BLaER1 (cell line): Measurements from ENCODE around the gene TMTC2.

ENCODE experiments used
- H3K27ac ChIP-seq: shearing (Covaris generic); formaldehyde crosslinking; 2 replicates; pipeline ENCODE4 v1.8.1; 2022
- H3K27me3 ChIP-seq: shearing (Covaris generic); formaldehyde crosslinking; 2 replicates; pipeline ENCODE4 v1.8.1; 2022
- H3K36me3 ChIP-seq: shearing (Covaris generic); formaldehyde crosslinking; 2 replicates; pipeline ENCODE4 v1.8.1; 2022
- H3K4me1 ChIP-seq: shearing (Covaris generic); formaldehyde crosslinking; 2 replicates; pipeline ENCODE4 v1.8.1; 2022
- H3K4me2 ChIP-seq: shearing (Covaris generic); formaldehyde crosslinking; 2 replicates; pipeline ENCODE4 v1.8.1; 2022
- H3K4me3 ChIP-seq: shearing (Covaris generic); formaldehyde crosslinking; 2 replicates; pipeline ENCODE4 v1.8.1; 2022
- H3K9ac ChIP-seq: shearing (Covaris generic); formaldehyde crosslinking; 2 replicates; pipeline ENCODE4 v1.8.1; 2022
- H3K9me3 ChIP-seq: shearing (Covaris generic); formaldehyde crosslinking; 2 replicates; pipeline ENCODE4 v1.8.1; 2022
- H4K20me1 ChIP-seq: shearing (Covaris generic); formaldehyde crosslinking; 2 replicates; pipeline ENCODE4 v1.8.1; 2022
- Cebpa-rat ChIP-seq: shearing (Covaris generic); IDR thresholded peaks from 2 replicates; pipeline ENCODE4 v1.8.1; 2022

TMTC2 gene

GRCh38 chr12:82695531-82695930, 8.8 kb downstream of the TMTC2 start:
- Histone ChIP-seq H3K4me2 (no peak overlapping the region), H3K36me3 (no peaks in the 10 kb centered on the region), H3K9ac (no peak overlapping the region), H3K27ac (no peak overlapping the region), H3K9me3 (no peaks in the 10 kb centered on the region), H3K27me3 (no peaks in the 10 kb centered on the region), H3K4me3 (no peak overlapping the region), H4K20me1 (no peaks in the 10 kb centered on the region), H3K4me1 (no peaks in the 10 kb centered on the region)
- no peak for TF ChIP-seq Cebpa-rat

DNA sequence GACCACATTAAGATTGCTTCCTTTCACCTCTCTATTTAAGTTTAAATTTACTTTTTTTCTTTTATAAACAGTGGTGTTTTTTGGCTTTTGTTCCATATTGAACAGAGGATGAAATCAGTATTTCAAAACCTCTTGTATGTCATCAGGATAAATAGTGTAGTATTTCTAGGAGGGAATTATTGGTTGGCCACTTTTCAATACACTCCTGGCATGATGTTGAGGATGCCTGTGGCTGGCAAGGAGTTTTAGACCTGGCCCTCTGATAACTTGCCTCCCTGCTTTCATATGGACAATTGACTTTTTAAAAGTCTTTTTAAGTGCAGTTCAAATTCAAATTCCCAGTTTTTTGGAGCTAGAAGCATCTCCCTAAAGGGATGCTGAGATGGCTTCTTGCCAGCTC, 9.8 kb downstream of the TMTC2 start:
- H3K4me3 ChIP-seq: no peak overlapping the region
- no peaks in the 10 kb centered on the region for H3K27me3 ChIP-seq
- H4K20me1 ChIP-seq: no peaks in the 10 kb centered on the region
- no peak overlapping the region for H3K9ac ChIP-seq
- no peaks in the 10 kb centered on the region for H3K4me1 ChIP-seq
- no peaks in the 10 kb centered on the region for H3K36me3 ChIP-seq
- H3K4me2 ChIP-seq: no peak overlapping the region
- no peak for TF ChIP-seq Cebpa-rat
- H3K9me3 ChIP-seq: no peaks in the 10 kb centered on the region
- H3K27ac ChIP-seq: no peak overlapping the region

DNA sequence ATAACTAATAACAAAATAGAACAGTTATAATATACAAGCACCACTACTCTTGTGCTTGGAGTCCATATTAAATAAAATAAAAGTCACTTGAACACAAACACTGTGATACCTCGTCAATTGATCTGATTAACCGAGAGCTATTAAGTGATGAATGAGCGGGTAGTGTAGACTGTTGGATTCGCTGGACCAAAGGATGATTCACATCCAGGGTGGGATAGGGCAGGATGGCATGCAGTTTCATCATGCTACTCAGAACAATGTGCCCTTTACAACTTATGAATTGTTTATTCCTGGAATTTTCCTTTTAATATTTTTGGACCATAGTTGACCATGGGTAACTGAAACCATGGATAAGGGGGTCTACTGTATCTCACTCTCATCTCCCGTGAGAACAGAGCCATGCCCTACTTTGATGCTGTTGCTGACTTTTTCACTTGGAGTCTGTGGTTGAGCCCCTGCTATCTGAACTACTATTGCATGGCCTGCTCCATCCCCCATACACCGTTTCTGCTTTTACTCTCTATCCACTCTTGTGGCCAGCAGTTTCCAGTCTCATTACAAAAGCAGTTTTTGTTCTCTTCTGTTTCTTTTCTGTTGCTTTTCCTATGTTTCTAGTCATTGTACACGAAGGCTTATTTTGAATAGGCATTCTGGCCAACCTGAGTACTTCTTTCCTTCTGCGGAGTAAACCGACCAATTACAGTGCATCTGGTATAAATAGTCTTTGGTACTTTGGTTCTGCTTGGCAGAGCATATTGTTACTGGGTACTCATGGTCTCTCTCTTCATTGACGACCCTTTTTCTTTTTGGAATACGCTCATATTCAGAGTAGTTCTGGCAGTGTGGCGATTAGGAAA, 12.2 kb downstream of the TMTC2 start:
- Histone ChIP-seq H3K27ac (no peak overlapping the region), H3K36me3 (no peaks in the 10 kb centered on the region), H3K4me3 (no peak overlapping the region), H3K9me3 (no peaks in the 10 kb centered on the region), H4K20me1 (no peaks in the 10 kb centered on the region), H3K9ac (no peak overlapping the region), H3K4me2 (no peak overlapping the region), H3K27me3 (no peaks in the 10 kb centered on the region), H3K4me1 (no peaks in the 10 kb centered on the region)
- TF ChIP-seq Cebpa-rat: no peak

GRCh38 chr12:82705774-82706173, 19.1 kb downstream of the TMTC2 start:
- H4K20me1 ChIP-seq: no peaks in the 10 kb centered on the region
- H3K9me3 ChIP-seq: no peaks in the 10 kb centered on the region
- H3K36me3 ChIP-seq: no peaks in the 10 kb centered on the region
- H3K4me1 ChIP-seq: no peaks in the 10 kb centered on the region
- TF ChIP-seq Cebpa-rat: no peak
- no peaks in the 10 kb centered on the region for H3K27me3 ChIP-seq
- H3K4me3 ChIP-seq: no peak overlapping the region
- no peak overlapping the region for H3K9ac ChIP-seq
- no peak overlapping the region for H3K27ac ChIP-seq
- no peak overlapping the region for H3K4me2 ChIP-seq

GRCh38 chr12:82708061-82708879, 21.6 kb downstream of the TMTC2 start:
- Histone ChIP-seq H3K4me2 (no peak overlapping the region), H4K20me1 (no peaks in the 10 kb centered on the region), H3K4me1 (no peaks in the 10 kb centered on the region), H3K27me3 (no peaks in the 10 kb centered on the region), H3K27ac (no peak overlapping the region), H3K9me3 (no peaks in the 10 kb centered on the region), H3K36me3 (no peaks in the 10 kb centered on the region), H3K9ac (no peak overlapping the region), H3K4me3 (no peak overlapping the region)
- no peak for TF ChIP-seq Cebpa-rat

DNA sequence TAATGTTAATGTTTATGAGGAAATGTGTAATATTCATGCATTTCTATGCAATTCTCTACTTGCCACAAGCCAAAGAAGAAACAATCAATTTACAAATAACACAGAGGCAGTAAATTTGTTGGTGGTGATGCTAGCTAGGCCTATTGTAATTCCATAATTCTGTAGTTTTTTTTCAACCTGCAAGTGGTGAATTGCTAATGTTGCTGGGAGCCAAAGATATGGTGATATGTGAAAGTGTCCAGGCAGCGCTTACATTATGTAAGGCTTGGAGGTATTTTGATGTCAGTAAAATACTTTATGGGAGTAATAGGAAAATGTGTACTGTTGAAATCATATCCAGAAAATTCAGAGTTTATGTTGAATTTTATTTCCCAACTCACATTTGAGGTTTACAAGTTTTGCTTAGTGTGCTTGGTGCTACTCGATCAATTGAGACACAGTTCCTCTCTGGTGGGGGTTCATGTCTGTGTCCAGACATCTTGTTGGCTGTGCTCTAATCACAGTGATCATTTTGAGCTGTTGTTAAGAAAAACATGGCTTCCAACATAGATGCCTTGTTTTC, 23.2 kb downstream of the TMTC2 start:
- Histone ChIP-seq H3K27ac (no peak overlapping the region), H3K4me1 (no peaks in the 10 kb centered on the region), H3K9me3 (no peaks in the 10 kb centered on the region), H3K27me3 (no peaks in the 10 kb centered on the region), H4K20me1 (no peaks in the 10 kb centered on the region), H3K4me2 (no peak overlapping the region), H3K4me3 (no peak overlapping the region), H3K36me3 (no peaks in the 10 kb centered on the region), H3K9ac (no peak overlapping the region)
- no peak for TF ChIP-seq Cebpa-rat

DNA sequence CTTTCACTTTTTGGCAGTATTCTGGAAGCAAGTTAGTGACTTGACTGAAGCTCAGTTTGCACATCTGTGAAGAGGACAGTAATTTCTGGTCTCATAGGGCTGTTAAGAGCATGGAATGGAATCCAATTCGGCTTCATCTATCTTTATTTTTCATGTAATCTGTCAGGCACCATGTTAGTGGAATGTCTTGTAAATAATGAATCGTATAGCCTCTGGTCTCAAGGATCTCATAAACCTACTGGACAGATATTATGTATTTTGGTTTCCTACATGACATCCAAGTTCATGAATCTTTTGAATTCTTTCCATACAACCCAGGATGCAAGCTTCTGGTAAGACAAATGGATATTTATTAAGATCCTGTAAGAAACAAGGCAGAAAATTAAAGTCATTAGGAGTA, 24.0 kb downstream of the TMTC2 start:
- Histone ChIP-seq H3K4me3 (no peak overlapping the region), H3K4me2 (no peak overlapping the region), H3K9me3 (no peaks in the 10 kb centered on the region), H3K27me3 (no peaks in the 10 kb centered on the region), H3K4me1 (no peaks in the 10 kb centered on the region), H3K9ac (no peak overlapping the region), H3K36me3 (no peaks in the 10 kb centered on the region), H4K20me1 (no peaks in the 10 kb centered on the region), H3K27ac (no peak overlapping the region)
- no peak for TF ChIP-seq Cebpa-rat

DNA sequence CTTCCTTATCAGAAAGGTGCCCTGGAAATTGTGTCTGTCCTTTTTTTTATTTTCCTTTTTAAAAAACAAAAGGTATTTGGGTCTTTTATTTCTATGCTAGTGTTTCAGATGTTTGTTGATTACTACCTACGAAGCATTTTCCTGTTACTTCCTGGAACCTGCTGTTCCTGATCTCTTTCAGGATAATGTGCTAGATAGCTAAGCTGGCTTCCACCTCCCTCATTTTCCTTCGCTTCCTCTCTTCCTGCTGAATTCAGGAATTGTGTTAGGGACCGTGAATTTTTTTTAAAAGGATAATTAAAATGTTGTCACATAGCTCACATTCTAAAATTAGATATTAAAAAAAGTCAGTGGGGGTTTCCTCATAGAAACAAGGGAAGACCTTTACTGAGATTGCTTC, 27.7 kb downstream of the TMTC2 start:
- no peak for TF ChIP-seq Cebpa-rat
- Histone ChIP-seq H3K4me3 (no peak overlapping the region), H3K9me3 (no peaks in the 10 kb centered on the region), H3K9ac (no peak overlapping the region), H3K27ac (no peak overlapping the region), H4K20me1 (no peaks in the 10 kb centered on the region), H3K4me2 (no peak overlapping the region), H3K27me3 (no peaks in the 10 kb centered on the region), H3K4me1 (no peaks in the 10 kb centered on the region), H3K36me3 (no peaks in the 10 kb centered on the region)

DNA sequence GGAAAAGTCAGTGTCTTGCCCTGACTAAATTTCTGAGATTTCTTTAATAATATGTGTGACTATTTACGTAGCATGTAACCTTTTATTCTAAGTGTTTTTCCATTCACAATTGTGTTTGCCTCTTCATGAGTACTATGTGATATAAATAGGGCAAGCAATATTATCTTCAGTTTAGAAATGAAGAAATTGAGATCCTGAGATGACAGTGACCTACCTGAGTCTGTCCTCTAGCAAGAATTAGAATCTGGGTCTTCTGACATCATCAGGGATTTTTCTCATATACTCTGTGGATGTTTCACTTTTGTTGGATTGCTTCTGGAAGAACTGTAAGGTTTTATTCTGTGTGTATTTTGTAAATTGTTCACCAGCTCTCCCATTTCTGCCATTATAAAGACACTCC, 35.0 kb downstream of the TMTC2 start:
- no peaks in the 10 kb centered on the region for H3K36me3 ChIP-seq
- H3K4me1 ChIP-seq: no peaks in the 10 kb centered on the region
- H3K4me2 ChIP-seq: no peak overlapping the region
- H3K27me3 ChIP-seq: no peaks in the 10 kb centered on the region
- no peaks in the 10 kb centered on the region for H3K9me3 ChIP-seq
- H3K27ac ChIP-seq: no peak overlapping the region
- H3K9ac ChIP-seq: no peak overlapping the region
- no peaks in the 10 kb centered on the region for H4K20me1 ChIP-seq
- no peak for TF ChIP-seq Cebpa-rat
- H3K4me3 ChIP-seq: no peak overlapping the region

DNA sequence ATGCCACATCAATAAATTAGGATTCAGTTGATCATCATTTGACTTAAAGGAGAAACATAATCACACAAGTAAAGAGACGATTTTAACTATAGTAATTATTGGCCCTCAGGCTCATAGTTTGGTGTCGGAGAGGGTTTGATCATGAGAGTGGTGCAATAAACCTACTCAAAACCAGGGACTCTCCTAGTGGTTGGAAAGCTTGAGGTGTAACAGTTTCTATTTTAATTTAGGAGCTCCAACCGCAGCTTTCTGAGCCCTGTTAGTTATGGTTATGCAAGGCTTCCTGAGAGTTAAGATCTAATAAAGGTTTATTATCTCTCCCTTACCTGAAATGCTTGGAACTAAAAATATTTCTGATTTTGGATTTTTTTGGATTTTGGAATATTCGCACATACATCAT, 36.4 kb downstream of the TMTC2 start:
- no peaks in the 10 kb centered on the region for H3K36me3 ChIP-seq
- no peak overlapping the region for H3K4me2 ChIP-seq
- H3K27ac ChIP-seq: no peak overlapping the region
- no peaks in the 10 kb centered on the region for H4K20me1 ChIP-seq
- no peak overlapping the region for H3K9ac ChIP-seq
- no peaks in the 10 kb centered on the region for H3K27me3 ChIP-seq
- no peaks in the 10 kb centered on the region for H3K4me1 ChIP-seq
- no peak overlapping the region for H3K4me3 ChIP-seq
- no peak for TF ChIP-seq Cebpa-rat
- H3K9me3 ChIP-seq: no peaks in the 10 kb centered on the region; the same call in 1 of the 2 replicates
